ENCODE data around the gene REX1BD.
"Not testable (repeated sequence)": the region's sequence is repeated elsewhere in the genome, so short reads cannot be mapped to it uniquely, and the experiment has no call there.

REX1BD gene

DNA sequence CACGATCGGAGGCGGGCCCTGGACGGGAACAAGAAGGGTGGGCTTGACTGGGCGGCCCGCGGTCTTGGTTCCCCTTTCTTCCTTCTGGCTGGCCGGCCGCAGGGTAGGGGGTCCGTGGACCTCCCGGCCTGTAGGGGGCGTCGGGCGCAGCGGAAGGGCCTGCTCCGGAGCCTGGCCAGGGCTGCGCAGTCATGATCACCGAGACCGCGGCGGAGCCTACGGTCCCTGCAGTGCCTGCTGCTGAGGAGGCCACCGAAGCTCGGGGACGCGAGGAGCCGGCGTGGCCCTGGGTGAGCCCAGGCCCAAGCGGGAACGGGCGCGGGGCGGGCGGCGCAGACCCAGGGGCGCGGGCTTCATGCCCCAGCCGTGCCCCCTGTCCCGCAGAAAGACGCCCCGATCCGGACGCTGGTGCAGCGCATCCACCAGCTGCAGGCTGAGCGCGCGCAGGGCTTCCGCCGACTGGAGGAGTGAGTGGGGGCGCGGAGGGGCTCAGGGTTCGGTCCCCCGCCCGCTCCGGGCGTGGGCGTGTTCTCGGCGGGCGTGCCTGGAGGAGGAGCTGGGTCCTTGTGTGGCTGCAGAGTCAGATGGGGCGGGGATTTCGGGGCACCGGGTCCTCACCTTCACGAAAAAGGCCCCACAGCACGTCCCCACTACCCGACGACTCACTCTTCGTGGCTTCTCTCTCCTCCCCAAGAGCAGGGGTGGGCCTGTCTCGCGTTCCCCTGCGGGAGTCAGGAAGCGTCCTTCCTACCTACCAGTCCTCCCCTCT is at the start of gene REX1BD:
REX1BD (plus strand) TSS at position 188 of the 769 bp plus-strand sequence; CDS start at position 192, 4 bp downstream.
- H3K4me1 ChIP-seq (ENCODE audit: low read depth, poor library complexity, severe bottlenecking): peaks cover 14% of the 10 kb centered on the region
- H3K27me3 ChIP-seq (ENCODE audit: insufficient read depth, low read depth): no peaks in the 10 kb centered on the region
- peaks cover 10% of the 10 kb centered on the region for H3K79me2 ChIP-seq (ENCODE audit: insufficient read depth, low read depth)
- peak within 1 kb of the TSS; percentile 99 for H3K4me2 ChIP-seq
- H3K4me3 ChIP-seq (IDR thresholded peaks at IDR 0.05; ENCODE audit: insufficient read depth, low read depth, low read length): no peak within 1 kb of the TSS
- H3K36me3 ChIP-seq (ENCODE audit: insufficient read depth): no peaks in the 10 kb centered on the region
- peak within 1 kb of the TSS; percentile 79 for H2AFZ ChIP-seq (ENCODE audit: low read depth)
- H3K9ac ChIP-seq: peak within 1 kb of the TSS; percentile 89
- no peaks in the 10 kb centered on the region for H4K20me1 ChIP-seq (ENCODE audit: insufficient read depth)
- TF ChIP-seq, protein P1, sequence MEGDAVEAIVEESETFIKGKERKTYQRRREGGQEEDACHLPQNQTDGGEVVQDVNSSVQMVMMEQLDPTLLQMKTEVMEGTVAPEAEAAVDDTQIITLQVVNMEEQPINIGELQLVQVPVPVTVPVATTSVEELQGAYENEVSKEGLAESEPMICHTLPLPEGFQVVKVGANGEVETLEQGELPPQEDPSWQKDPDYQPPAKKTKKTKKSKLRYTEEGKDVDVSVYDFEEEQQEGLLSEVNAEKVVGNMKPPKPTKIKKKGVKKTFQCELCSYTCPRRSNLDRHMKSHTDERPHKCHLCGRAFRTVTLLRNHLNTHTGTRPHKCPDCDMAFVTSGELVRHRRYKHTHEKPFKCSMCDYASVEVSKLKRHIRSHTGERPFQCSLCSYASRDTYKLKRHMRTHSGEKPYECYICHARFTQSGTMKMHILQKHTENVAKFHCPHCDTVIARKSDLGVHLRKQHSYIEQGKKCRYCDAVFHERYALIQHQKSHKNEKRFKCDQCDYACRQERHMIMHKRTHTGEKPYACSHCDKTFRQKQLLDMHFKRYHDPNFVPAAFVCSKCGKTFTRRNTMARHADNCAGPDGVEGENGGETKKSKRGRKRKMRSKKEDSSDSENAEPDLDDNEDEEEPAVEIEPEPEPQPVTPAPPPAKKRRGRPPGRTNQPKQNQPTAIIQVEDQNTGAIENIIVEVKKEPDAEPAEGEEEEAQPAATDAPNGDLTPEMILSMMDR (conservative IDR thresholded peaks at IDR 0.05; ENCODE audit: low read depth, low read length): peak; percentile 82
- peak within 1 kb of the TSS; percentile 94 for H3K27ac ChIP-seq

DNA sequence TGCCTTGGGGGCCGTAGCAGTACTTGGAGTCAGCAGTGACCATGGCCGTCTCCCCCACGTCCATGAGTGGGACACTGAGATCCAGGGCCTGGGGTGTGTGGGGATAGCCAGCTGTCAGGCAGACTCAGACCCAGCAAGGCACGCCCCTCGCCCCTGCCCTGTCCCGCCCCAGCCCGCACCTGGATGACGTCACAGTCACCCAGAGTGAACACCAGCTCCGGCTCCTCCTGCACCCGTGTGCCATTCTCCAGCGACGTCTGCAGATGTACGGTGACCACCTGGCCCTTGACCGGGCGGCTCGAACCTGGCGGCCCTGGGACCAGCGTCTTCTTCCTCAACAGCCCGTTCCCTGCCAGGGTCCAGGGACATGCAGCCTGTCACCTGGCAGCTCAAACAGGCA is 49.2 kb upstream of the REX1BD start:
- Histone ChIP-seq H4K20me1 (ENCODE audit: insufficient read depth) (no peaks in the 10 kb centered on the region), H3K36me3 (ENCODE audit: insufficient read depth) (no peaks in the 10 kb centered on the region), H3K27ac (no peak overlapping the region), H3K79me2 (ENCODE audit: insufficient read depth, low read depth) (peaks cover 10% of the 10 kb centered on the region), H3K4me2 (no peak overlapping the region), H3K4me1 (ENCODE audit: low read depth, poor library complexity, severe bottlenecking) (peaks cover 8% of the 10 kb centered on the region), H3K9ac (no peak overlapping the region), H3K4me3 (IDR thresholded peaks at IDR 0.05; ENCODE audit: insufficient read depth, low read depth, low read length) (no peak overlapping the region), H2AFZ (ENCODE audit: low read depth) (no peak overlapping the region), H3K27me3 (ENCODE audit: insufficient read depth, low read depth) (no peaks in the 10 kb centered on the region)
- TF ChIP-seq, protein P1 (conservative IDR thresholded peaks at IDR 0.05; ENCODE audit: low read depth, low read length): no peak

DNA sequence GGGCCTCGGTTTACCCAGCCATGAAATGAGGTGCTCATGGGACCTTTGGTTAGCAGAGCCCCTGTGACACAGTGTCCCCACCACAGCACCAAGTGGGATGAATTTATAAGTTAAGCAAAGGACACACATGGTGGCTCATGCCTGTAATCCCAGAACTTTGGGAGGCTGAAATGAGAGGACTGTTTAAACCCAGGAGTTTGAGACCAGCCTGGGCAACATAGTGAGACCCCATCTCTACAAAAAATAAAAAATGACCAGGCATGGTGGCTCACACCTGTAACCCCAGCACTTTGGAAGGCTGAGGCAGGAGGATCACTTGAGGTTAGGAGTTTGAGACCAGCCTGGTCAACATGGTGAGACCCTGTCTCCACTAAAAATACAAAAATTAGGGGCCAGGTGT is 48.4 kb upstream of the REX1BD start:
- H2AFZ ChIP-seq (ENCODE audit: low read depth); H4K20me1 ChIP-seq (ENCODE audit: insufficient read depth); H3K9ac ChIP-seq; H3K27ac ChIP-seq; H3K4me2 ChIP-seq; H3K4me3 ChIP-seq (IDR thresholded peaks at IDR 0.05; ENCODE audit: insufficient read depth, low read depth, low read length); H3K36me3 ChIP-seq (ENCODE audit: insufficient read depth); H3K27me3 ChIP-seq (ENCODE audit: insufficient read depth, low read depth): not testable (repeated sequence)
- H3K79me2 ChIP-seq (ENCODE audit: insufficient read depth, low read depth): peaks cover 10% of the 10 kb centered on the region
- H3K4me1 ChIP-seq (ENCODE audit: low read depth, poor library complexity, severe bottlenecking): peaks cover 12% of the 10 kb centered on the region

DNA sequence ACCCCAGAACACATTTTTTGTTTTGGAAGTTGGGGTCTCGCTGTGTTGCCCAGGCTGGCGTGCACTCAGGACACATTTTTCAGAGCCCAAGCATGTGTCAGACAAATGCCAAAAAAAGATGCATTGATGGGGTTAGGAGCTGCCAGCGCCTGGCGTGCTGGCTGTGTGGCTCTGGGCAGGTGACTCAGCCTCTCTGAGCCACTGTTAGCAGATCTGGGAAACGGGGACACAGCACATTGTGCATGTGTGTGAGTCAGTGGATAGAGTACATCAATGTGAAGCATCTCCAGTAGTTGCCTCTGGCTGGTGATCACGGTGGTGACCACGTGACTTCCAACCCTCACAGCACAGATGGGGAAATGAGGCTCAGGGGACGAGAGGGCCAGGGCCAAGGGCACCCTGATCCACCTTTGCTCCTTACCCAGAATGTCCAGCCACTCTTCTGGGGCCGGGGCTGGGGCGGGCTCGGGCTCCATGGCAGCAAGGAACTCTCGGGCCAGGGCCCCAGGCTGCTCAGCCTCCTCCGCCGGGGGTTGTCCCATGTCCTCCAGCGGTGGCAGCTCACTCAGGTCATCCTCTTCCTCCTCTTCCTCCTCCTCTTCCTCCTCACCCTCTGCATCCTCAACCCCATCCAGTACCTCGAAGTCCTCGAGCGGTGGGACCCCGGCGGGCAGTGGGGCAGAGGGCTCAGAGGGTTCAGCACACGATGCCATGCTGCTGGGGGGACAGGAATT is 47.2 kb upstream of the REX1BD start:
- H3K27me3 ChIP-seq (ENCODE audit: insufficient read depth, low read depth): no peaks in the 10 kb centered on the region
- peaks cover 10% of the 10 kb centered on the region for H3K79me2 ChIP-seq (ENCODE audit: insufficient read depth, low read depth)
- H3K4me1 ChIP-seq (ENCODE audit: low read depth, poor library complexity, severe bottlenecking): peaks cover 12% of the 10 kb centered on the region
- H3K36me3 ChIP-seq (ENCODE audit: insufficient read depth): no peaks in the 10 kb centered on the region
- H3K4me2 ChIP-seq: no peak overlapping the region
- H3K27ac ChIP-seq: no peak overlapping the region
- H2AFZ ChIP-seq (ENCODE audit: low read depth): no peak overlapping the region
- H3K4me3 ChIP-seq (IDR thresholded peaks at IDR 0.05; ENCODE audit: insufficient read depth, low read depth, low read length): no peak overlapping the region
- H4K20me1 ChIP-seq (ENCODE audit: insufficient read depth): no peaks in the 10 kb centered on the region
- H3K9ac ChIP-seq: peak overlapping the region; percentile 39; the same call in 1 of the 2 replicates
- TF ChIP-seq, protein P1 (conservative IDR thresholded peaks at IDR 0.05; ENCODE audit: low read depth, low read length): no peak

All from KMS-11 (cell line).